Measurements from ENCODE around the gene NPTX1. TPM values are rescaled to one million over a fixed set of nuclear protein-coding genes. Genes with fewer than 3 reads are reported as not detected.

Gene NPTX1
- total RNA-seq, 1 donor from 2014 or later, result 0.20 TPM

DNA sequence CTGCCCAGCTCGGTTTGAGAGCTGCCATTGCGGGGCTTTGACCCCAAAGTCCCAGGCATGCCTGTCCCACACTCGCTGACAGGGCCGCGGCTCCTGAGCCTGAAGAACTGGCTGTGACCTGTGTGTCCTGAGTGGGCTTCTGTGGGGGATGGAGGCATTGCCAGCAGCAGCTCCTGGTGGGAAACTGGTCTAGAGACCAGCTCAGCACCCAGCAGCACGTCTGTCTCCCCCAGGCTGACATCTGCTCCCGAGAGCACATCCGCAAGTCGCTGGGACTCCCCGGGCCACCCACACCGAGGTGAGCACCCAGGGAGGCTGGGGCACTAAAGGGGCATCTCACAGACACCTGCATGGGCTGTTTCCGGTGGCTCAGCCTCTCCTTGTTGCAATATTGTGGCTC lies 48.0 kb downstream of the NPTX1 start:
- ChIA-PET CTCF (interaction anchor here (1.8 to 4.3 kb wide), 5 partner anchors 149 to 560 kb away, joined by 5 to 52 read pairs (median 15); no protein-coding TSS in a partner anchor), POLR2A (interaction anchor here (1.0 kb wide), 1 partner anchor 26 kb away, joined by 4 read pairs; no protein-coding TSS in a partner anchor)
- H3K4me1 Mint-ChIP-seq, result peaks cover 29% of the 10 kb centered on the region
- TF ChIP-seq, protein P1, sequence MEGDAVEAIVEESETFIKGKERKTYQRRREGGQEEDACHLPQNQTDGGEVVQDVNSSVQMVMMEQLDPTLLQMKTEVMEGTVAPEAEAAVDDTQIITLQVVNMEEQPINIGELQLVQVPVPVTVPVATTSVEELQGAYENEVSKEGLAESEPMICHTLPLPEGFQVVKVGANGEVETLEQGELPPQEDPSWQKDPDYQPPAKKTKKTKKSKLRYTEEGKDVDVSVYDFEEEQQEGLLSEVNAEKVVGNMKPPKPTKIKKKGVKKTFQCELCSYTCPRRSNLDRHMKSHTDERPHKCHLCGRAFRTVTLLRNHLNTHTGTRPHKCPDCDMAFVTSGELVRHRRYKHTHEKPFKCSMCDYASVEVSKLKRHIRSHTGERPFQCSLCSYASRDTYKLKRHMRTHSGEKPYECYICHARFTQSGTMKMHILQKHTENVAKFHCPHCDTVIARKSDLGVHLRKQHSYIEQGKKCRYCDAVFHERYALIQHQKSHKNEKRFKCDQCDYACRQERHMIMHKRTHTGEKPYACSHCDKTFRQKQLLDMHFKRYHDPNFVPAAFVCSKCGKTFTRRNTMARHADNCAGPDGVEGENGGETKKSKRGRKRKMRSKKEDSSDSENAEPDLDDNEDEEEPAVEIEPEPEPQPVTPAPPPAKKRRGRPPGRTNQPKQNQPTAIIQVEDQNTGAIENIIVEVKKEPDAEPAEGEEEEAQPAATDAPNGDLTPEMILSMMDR (IDR thresholded peaks at IDR 0.05), result no peak
- no peak for ATAC-seq (ENCODE audit: low read depth)
- H3K4me3 Mint-ChIP-seq, result no peak overlapping the region
- H3K36me3 Mint-ChIP-seq (ENCODE audit: low read depth), result no peaks in the 10 kb centered on the region
- no peaks in the 10 kb centered on the region for H3K9me3 Mint-ChIP-seq
- DNase-seq, result no peak
- no peak overlapping the region for H3K27ac Mint-ChIP-seq
- intact Hi-C loops (cut with micrococcal nuclease), result loop anchor here (5.0 kb wide), 1 partner anchor 309 kb away; no protein-coding TSS in a partner anchor
- H3K27me3 Mint-ChIP-seq, result no peaks in the 10 kb centered on the region

DNA sequence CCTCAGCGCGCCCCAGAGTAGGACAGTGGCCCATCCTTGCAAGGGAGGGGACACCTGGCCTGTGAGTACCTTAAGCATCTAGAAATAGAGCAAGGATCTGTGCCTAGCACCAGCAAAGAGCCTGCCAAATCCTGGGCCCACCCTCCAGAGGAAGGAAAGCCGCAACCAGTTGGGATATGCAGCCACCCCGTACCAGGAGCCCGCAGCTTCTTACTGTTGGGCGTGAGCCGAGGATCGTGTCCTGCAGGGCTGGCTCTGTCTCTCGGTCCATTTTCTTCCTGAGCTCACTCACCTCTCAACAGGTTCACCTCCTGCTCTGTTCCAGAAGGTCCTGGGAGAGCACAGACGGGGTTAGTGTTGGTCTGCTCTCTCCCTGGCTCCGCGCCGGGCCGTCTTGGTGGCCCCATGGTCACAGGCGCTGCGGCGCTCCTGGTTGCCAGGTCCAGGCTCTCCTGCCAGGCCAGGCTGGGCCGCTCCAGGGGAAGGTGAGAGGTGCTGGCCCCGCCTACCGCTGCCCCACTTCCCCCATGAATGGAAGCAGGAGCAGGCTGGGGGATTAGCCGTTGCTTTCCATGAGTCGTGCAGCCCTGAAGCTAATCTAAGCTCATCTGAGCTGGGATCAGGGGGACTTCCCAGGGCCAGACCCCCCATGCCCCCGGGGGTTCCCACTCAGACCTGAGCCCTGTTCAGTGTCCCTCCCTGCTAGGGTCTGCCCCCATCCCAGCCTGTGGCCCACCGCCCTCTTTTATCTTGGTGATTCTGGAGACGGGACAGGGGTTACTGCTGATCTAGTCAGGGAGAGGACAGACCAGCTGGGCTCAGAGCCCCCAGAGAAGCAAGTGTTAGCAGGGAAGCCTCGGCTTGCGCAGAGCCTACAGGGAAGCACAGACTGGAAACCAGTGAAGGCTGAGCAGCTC lies 48.8 kb downstream of the NPTX1 start:
- ChIA-PET CTCF (interaction anchor here (0.6 to 4.3 kb wide), 22 partner anchors 10 to 674 kb away, joined by 3 to 52 read pairs (median 4); no protein-coding TSS in a partner anchor), POLR2A (interaction anchor here (0.6 to 1.5 kb wide), 3 partner anchors 27 to 559 kb away, joined by 4 to 9 read pairs (median 6); no protein-coding TSS in a partner anchor)
- Mint-ChIP-seq H3K4me3 (no peak overlapping the region), H3K4me1 (peaks cover 29% of the 10 kb centered on the region), H3K36me3 (ENCODE audit: low read depth) (no peaks in the 10 kb centered on the region), H3K27me3 (no peaks in the 10 kb centered on the region), H3K9me3 (no peaks in the 10 kb centered on the region), H3K27ac (no peak overlapping the region)
- DNase-seq (no peak), ATAC-seq (ENCODE audit: low read depth) (no peak)
- TF ChIP-seq, protein P1 (IDR thresholded peaks at IDR 0.05), result no peak
- intact Hi-C loops (cut with micrococcal nuclease), result loop anchor here (1.0 to 5.0 kb wide), 7 partner anchors 77 to 596 kb away; no protein-coding TSS in a partner anchor

DNA sequence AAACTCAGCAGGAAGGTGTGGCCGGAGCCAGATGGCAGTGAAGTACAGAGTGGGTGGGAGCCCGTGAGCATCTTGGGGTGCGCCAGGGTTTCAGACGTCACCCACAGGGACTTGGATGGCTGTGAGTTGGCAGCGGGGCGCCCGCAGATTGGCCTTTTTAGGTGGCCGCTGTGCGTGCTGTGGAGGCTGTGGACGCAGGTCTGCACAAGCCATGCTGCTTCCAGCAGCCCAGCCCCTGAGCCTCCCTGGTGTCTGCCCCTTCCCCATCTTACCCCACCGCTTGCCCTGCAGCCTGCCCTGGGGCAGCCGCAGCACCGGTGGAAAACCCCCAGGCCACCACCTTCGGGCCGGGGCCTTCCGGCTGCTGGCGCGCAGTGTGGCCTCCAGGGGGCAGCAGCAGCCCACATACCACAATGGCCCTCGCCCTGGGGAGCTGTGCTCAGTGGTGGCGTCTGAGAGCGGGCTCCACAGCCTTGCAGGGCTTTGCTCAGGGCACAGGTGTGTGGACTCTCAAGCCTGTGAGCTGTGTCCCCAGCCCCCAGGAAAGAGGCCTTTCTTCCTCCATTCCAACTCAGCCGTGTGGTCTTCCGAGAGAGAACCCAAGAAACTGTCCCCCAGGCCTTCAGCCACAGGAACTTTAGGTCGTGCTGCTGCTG lies 49.6 kb downstream of the NPTX1 start:
- DNase-seq, result peak; percentile 87
- ChIA-PET POLR2A (interaction anchor here (0.6 to 1.5 kb wide), 2 partner anchors 28 to 559 kb away, joined by 6 to 9 read pairs; no protein-coding TSS in a partner anchor), CTCF (interaction anchor here (0.6 to 4.3 kb wide), 22 partner anchors 11 to 675 kb away, joined by 3 to 52 read pairs (median 4); no protein-coding TSS in a partner anchor)
- intact Hi-C loops (cut with micrococcal nuclease), result loop anchor here (1.0 to 5.0 kb wide), 7 partner anchors 78 to 597 kb away; no protein-coding TSS in a partner anchor
- H3K27me3 Mint-ChIP-seq, result no peaks in the 10 kb centered on the region
- H3K9me3 Mint-ChIP-seq, result no peaks in the 10 kb centered on the region
- H3K4me3 Mint-ChIP-seq, result no peak overlapping the region
- no peak overlapping the region for H3K27ac Mint-ChIP-seq
- no peaks in the 10 kb centered on the region for H3K36me3 Mint-ChIP-seq (ENCODE audit: low read depth)
- H3K4me1 Mint-ChIP-seq, result peaks cover 29% of the 10 kb centered on the region
- peak; percentile 97 for ATAC-seq (ENCODE audit: low read depth)
- TF ChIP-seq, protein P1 (IDR thresholded peaks at IDR 0.05), result peak; percentile 79

DNA sequence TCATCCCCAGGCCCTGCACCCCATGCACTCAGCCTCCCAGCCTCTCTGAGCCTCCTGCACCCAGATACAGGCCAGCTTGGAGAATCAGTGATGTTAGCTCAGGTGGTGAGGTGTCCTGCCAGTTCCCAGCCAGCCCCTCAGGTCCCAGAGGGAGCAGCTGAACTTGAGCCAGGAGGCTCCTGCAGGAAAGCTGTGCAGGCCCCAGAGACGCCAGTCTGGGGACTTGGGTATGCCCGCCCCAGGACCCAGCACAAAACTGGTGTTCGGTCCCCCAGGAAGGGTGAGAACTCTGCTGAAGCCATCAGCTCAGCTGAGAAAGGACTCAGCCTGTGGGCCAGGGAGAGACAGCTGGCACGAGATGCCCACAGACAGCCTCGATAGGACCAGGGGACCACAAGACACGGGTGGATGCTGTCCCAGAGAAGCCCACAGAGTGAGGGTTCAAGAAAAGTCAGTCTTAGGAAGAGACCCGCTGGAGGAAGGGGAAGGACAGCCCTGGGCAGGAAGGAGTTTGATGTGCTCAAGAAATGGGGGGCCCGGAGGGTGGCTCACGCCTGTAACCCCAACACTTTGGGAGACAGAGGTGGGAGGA lies 50.5 kb downstream of the NPTX1 start:
- Mint-ChIP-seq H3K36me3 (ENCODE audit: low read depth) (no peaks in the 10 kb centered on the region), H3K9me3 (no peaks in the 10 kb centered on the region), H3K27ac (no peak overlapping the region), H3K4me3 (no peak overlapping the region), H3K4me1 (peaks cover 29% of the 10 kb centered on the region), H3K27me3 (no peaks in the 10 kb centered on the region)
- ATAC-seq (ENCODE audit: low read depth) (no peak), DNase-seq (no peak)
- intact Hi-C loops (cut with micrococcal nuclease), result loop anchor here (2.0 to 5.0 kb wide), 2 partner anchors 79 to 311 kb away; no protein-coding TSS in a partner anchor
- TF ChIP-seq, protein P1 (IDR thresholded peaks at IDR 0.05), result no peak
- ChIA-PET CTCF (interaction anchor here (0.6 to 4.3 kb wide), 8 partner anchors 29 to 672 kb away, joined by 3 to 52 read pairs (median 6); partner anchors contain the start of gene GAA), POLR2A (interaction anchor here (1.5 kb wide), 1 partner anchor 29 kb away, joined by 9 read pairs; no protein-coding TSS in a partner anchor)
